HCT116 (cell line): ENCODE results near the gene SLC9B1.
"Not testable (repeated sequence)": the region's sequence is repeated elsewhere in the genome, so short reads cannot be mapped to it uniquely, and the experiment has no call there.

Source experiments
- CBX3 ChIP-seq: IDR thresholded peaks from 2 replicates; pipeline ENCODE4 v1.6.1; 2012; ENCODE audit warnings: low read depth
- POLR2AphosphoS5 ChIP-seq: IDR thresholded peaks from 2 replicates; pipeline ENCODE4 v1.6.1; 2011; ENCODE audit warnings: mild to moderate bottlenecking, low read depth, low read length, moderate library complexity
- SP1 ChIP-seq: IDR thresholded peaks from 2 replicates; pipeline ENCODE4 v1.6.1; 2012; ENCODE audit warnings: low read depth
- TF ChIP-seq, protein P1 (sequence below), 3 experiments: fragments of 200-600 bp in 1 of 3; sonication (generic) in 1 of 3; IDR thresholded peaks in 2 of 3; conservative IDR thresholded peaks in 1 of 3; 2 replicates each; pipeline ENCODE4 v1.5.1; 2012 to 2017; ENCODE audit warnings: low read depth in 2 of 3, low read length in 2 of 3, antibody characterized with exemption in 1 of 3, borderline replicate concordance in 1 of 3, control low read depth in 1 of 3, mild to moderate bottlenecking in 1 of 3, mixed read lengths in 1 of 3, mixed run types in 1 of 3, moderate library complexity in 1 of 3; ENCODE audit not compliant: insufficient read depth in 1 of 3

DNA sequence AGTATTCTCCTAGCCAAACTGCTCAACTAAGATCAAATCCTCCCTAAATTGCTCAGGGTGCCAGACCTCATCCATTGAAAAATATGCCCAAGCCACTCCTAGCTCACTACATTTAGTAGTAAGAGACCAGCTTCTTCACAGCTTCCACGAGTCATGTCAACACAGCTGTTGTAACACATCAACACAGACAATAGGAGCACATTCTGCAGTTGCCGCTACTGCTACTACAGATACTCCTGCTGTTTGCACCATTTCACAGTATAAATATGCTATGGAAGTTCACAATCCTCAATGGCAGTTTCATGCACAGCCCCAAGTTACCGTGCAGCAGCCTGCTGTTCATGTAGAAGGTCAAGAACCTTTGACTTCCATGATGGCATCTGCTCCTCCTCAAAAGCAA lies 121.9 kb downstream of the SLC9B1 start:
- not testable (repeated sequence) for TF ChIP-seq SP1, POLR2AphosphoS5, CBX3
- TF ChIP-seq, protein P1, sequence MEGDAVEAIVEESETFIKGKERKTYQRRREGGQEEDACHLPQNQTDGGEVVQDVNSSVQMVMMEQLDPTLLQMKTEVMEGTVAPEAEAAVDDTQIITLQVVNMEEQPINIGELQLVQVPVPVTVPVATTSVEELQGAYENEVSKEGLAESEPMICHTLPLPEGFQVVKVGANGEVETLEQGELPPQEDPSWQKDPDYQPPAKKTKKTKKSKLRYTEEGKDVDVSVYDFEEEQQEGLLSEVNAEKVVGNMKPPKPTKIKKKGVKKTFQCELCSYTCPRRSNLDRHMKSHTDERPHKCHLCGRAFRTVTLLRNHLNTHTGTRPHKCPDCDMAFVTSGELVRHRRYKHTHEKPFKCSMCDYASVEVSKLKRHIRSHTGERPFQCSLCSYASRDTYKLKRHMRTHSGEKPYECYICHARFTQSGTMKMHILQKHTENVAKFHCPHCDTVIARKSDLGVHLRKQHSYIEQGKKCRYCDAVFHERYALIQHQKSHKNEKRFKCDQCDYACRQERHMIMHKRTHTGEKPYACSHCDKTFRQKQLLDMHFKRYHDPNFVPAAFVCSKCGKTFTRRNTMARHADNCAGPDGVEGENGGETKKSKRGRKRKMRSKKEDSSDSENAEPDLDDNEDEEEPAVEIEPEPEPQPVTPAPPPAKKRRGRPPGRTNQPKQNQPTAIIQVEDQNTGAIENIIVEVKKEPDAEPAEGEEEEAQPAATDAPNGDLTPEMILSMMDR (IDR thresholded peaks at IDR 0.05 in 2 of 3, conservative IDR thresholded peaks at IDR 0.05 in 1 of 3; ENCODE audit: borderline replicate concordance in 1 of 3, insufficient read depth in 1 of 3, low read depth in 2 of 3, low read length in 2 of 3) = not testable (repeated sequence)
